Vagina (tissue), 2 donors: ENCODE data around the gene ADGRV1.

Source experiments
- POLR2A ChIP-seq, 2 donors: fragments of 450-650 bp; IDR thresholded peaks; one replicate each; pipeline ENCODE4 v1.6.1; 2017; ENCODE audit warnings: antibody characterized with exemption in 2 of 2, mild to moderate bottlenecking in 2 of 2, moderate library complexity in 2 of 2
- TF ChIP-seq, protein P1 (sequence below), 3 experiments: fragments of 450-650 bp in 2 of 3; fragments of 200-600 bp in 1 of 3; sonication (generic) in 1 of 3; IDR thresholded peaks; one replicate each; pipeline ENCODE4 v1.5.1; 2017 to 2019; ENCODE audit warnings: antibody characterized with exemption in 3 of 3, mild to moderate bottlenecking in 2 of 3, moderate library complexity in 2 of 3

DNA sequence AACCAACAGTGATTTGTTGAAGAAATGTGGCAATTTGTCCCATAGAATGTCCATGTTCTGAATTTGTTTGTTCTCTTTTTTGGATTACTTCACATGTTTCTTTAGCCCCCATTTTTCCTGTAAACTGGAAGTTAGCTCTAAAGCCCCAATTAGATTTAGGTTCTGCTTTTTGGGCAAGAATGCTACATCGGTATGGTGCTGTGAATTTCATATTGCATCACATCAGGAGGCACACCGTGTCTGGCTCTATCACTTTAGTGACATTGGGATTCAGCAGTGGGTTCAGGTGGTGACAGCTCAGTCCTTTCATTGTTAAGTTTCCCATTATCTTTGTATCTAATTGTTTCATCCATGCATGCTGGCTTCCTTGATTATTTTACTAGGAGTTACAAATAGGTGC is 27.9 kb downstream of the ADGRV1 start:
- TF ChIP-seq, protein P1, sequence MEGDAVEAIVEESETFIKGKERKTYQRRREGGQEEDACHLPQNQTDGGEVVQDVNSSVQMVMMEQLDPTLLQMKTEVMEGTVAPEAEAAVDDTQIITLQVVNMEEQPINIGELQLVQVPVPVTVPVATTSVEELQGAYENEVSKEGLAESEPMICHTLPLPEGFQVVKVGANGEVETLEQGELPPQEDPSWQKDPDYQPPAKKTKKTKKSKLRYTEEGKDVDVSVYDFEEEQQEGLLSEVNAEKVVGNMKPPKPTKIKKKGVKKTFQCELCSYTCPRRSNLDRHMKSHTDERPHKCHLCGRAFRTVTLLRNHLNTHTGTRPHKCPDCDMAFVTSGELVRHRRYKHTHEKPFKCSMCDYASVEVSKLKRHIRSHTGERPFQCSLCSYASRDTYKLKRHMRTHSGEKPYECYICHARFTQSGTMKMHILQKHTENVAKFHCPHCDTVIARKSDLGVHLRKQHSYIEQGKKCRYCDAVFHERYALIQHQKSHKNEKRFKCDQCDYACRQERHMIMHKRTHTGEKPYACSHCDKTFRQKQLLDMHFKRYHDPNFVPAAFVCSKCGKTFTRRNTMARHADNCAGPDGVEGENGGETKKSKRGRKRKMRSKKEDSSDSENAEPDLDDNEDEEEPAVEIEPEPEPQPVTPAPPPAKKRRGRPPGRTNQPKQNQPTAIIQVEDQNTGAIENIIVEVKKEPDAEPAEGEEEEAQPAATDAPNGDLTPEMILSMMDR (IDR thresholded peaks at IDR 0.05) = no peak
- TF ChIP-seq POLR2A (IDR thresholded peaks at IDR 0.05) = no peak
